ENCODE results near the gene MPIG6B. TPM values are rescaled to one million over a fixed set of nuclear protein-coding genes. Genes with fewer than 3 reads are reported as not detected.

The MPIG6B gene
- total and polyA plus RNA-seq, 2 experiments from 2014 or later = not detected

DNA sequence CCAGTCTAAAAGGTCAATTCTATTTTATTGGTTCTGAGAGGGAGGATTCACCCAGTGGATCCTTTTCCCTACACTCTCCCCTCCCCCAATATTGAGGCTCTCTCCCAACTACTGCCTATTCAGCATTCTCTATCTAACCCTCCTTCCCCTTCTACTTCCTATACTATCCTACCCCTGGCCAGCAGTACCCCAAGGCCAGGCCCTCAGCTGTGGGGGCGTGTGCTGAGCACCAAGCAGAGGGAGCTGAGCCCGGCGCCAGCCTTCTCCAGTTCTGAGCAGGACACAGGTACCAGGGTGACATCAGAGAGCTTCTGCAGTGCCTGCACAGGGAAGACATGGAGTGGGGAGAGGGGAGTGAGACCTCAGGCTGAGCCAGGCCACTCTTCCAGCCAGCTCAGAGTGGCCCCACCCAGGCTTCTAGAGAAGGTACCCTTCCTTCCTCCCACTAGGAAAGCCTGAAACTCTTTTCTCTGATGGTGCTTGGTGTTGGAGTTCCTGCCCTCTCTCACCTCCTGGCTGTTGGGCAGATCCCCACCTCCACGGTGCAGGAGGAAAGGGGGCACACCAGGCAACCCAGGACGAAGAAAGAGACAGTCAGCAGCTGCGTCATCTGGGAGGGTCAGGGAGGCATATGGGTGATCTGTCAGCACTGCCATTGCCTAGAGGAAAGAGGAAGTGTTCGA lies 4.0 kb downstream of the MPIG6B start:
- peaks cover 19% of the 10 kb centered on the region for H3K36me3 ChIP-seq
- H3K27ac ChIP-seq = no peak overlapping the region
- TF ChIP-seq, protein P1, sequence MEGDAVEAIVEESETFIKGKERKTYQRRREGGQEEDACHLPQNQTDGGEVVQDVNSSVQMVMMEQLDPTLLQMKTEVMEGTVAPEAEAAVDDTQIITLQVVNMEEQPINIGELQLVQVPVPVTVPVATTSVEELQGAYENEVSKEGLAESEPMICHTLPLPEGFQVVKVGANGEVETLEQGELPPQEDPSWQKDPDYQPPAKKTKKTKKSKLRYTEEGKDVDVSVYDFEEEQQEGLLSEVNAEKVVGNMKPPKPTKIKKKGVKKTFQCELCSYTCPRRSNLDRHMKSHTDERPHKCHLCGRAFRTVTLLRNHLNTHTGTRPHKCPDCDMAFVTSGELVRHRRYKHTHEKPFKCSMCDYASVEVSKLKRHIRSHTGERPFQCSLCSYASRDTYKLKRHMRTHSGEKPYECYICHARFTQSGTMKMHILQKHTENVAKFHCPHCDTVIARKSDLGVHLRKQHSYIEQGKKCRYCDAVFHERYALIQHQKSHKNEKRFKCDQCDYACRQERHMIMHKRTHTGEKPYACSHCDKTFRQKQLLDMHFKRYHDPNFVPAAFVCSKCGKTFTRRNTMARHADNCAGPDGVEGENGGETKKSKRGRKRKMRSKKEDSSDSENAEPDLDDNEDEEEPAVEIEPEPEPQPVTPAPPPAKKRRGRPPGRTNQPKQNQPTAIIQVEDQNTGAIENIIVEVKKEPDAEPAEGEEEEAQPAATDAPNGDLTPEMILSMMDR (IDR thresholded peaks at IDR 0.05; ENCODE audit: low read depth, low read length) = no peak
- H3K9me3 ChIP-seq (ENCODE audit: low read depth) = no peaks in the 10 kb centered on the region
- no peaks in the 10 kb centered on the region for H3K4me1 ChIP-seq (ENCODE audit: low read depth)
- DNase-seq (ENCODE audit: low read depth in 1 of 2, low spot score in 1 of 2) = no peak
- H3K4me3 ChIP-seq = no peak overlapping the region
- no peaks in the 10 kb centered on the region for H3K27me3 ChIP-seq

DNA sequence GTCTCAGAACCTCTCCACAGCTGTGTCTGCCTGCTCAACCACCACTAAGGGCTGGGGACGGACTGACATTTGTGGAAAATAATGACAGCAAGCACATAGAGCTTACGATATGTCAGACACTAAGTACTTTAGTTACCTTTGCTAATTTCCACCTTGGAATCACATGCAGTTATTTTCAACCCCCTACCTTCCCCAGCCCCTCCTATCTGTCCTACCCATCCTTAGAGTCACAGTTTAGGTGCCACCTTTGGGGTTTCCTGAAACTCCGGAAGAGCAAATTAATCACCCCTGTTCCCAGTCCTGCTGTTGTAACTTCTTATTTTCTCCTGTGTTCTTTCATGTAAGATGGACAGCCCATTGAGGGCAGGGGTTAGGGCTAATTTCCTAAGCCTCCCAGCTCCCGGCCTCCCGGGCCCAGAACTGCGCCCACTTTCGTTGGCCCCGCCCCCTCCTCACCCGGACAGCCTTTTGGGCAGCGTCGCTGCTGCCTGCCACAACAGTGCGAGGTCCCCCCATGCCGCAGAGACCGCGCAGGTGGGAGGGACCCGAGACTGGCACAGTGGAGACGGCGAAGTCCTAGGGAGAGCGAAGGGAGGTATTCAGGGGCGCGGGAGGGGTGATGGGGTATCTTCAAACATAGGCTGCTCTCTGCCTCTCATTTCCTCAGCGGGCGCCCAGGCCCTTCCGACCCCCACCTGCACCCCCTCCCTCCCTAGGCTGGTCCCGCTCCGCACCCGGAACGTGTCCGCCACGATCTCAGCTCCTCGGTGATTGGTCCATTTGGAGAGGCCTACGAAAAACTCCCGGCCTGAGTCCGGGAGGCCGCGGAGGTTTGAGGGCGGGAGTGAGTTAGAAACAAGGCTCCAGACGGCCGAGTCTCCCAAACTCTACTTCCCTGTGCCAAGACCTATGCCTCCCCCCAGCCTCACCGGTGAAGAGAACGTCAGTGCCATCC lies 4.8 kb downstream of the MPIG6B start:
- H3K27me3 ChIP-seq = no peaks in the 10 kb centered on the region
- no peak for DNase-seq (ENCODE audit: low read depth in 1 of 2, low spot score in 1 of 2)
- H3K9me3 ChIP-seq (ENCODE audit: low read depth) = no peaks in the 10 kb centered on the region
- no peak overlapping the region for H3K4me3 ChIP-seq
- H3K27ac ChIP-seq = no peak overlapping the region
- H3K4me1 ChIP-seq (ENCODE audit: low read depth) = no peaks in the 10 kb centered on the region
- TF ChIP-seq, protein P1 (IDR thresholded peaks at IDR 0.05; ENCODE audit: low read depth, low read length) = no peak
- H3K36me3 ChIP-seq = peaks cover 25% of the 10 kb centered on the region

DNA sequence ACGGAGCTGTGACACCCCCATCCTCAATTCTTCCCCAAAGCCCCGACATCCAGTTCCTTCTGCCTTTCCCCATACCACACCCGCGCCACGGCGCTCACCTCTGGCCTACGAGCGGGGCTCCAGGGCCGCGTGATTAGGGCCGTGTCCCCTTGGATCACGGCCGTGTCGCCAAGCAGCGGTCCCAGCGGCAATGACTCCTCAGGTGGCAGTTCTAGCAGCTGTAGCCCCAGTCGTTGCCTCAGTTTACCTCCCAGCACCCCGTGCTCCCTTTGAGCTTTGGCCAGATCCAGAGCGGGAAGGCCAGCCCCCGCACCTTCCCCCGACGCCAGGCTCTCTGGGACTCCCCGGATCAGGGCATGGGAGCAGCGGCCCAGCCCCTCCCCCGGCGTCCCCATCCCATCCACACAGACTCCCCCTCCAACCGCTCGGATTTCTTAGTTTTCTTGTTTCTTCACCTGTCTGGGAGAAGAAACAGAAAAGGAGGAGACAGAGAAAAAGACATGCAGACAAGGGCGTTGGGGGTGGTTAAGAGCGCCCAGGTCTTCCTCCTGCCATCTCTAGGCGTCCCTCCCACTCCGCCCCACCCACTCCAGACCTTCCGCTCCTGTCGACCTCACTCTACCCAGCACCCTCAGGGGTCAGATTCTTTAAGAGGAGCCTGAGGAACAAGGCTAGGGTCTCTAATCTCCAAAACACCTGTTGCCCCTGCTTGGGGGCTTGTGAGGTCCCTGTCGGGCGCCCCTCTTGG lies 5.8 kb downstream of the MPIG6B start, which contains the start of gene DDAH2:
DDAH2 (minus strand) TSS at position 533 of the 748 bp plus-strand sequence; CDS start at position 395, 138 bp downstream.
- Histone ChIP-seq H3K27me3 (no peaks in the 10 kb centered on the region), H3K27ac (peak within 1 kb of the TSS; percentile 76), H3K36me3 (peaks cover 33% of the 10 kb centered on the region), H3K9me3 (ENCODE audit: low read depth) (no peaks in the 10 kb centered on the region), H3K4me1 (ENCODE audit: low read depth) (no peaks in the 10 kb centered on the region), H3K4me3 (peak within 1 kb of the TSS; percentile 91)
- TF ChIP-seq, protein P1 (IDR thresholded peaks at IDR 0.05; ENCODE audit: low read depth, low read length) = peak; percentile 59
- no peak for DNase-seq (ENCODE audit: low read depth in 1 of 2, low spot score in 1 of 2)

DNA sequence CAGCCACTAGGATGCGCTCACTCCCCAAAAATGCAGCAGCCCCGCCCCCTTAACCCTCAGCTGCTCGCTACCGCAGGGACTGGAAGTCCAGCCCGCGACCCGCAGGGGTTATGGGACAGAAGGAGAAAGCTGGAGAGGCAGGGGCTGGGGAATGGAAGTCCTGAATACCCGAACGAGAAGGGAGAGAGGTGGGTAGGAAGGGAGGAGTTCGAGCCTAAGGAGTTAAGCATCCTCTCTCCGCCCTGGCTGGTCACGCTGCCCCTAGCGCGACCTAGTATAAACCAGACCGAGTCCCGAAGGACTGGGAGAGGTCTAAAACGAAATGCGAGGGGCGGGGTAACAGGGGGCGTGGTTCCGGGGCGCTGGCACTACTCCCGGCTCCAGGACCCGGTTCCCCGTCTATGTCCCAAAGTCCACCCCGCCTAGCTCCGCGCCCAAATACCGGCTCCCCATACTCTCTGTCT lies 6.4 kb downstream of the MPIG6B start:
- DNase-seq (ENCODE audit: low read depth in 1 of 2, low spot score in 1 of 2) = peak; percentile 89 to 93
- Histone ChIP-seq H3K4me3 (peak overlapping the region; percentile 91), H3K27me3 (no peaks in the 10 kb centered on the region), H3K36me3 (peaks cover 33% of the 10 kb centered on the region), H3K9me3 (ENCODE audit: low read depth) (no peaks in the 10 kb centered on the region), H3K27ac (peak overlapping the region; percentile 76), H3K4me1 (ENCODE audit: low read depth) (peaks cover 4% of the 10 kb centered on the region)
- TF ChIP-seq, protein P1 (IDR thresholded peaks at IDR 0.05; ENCODE audit: low read depth, low read length) = no peak

Measured in cardiac muscle cell (in vitro differentiated cells and primary cell).